H1 (cell line): ENCODE measurements around the gene NDUFS7. TPM values are rescaled to one million over a fixed set of nuclear protein-coding genes. Genes with fewer than 3 reads are reported as not detected.
A peak's percentile ranks its signal among the peaks of the same experiment; 100 is the strongest.

ENCODE experiments used
- ASH2L ChIP-seq: fragments of 200-600, 300-600 bp; sonication (generic); IDR thresholded peaks from one replicate; pipeline ENCODE4 v1.7.1; 2017; ENCODE audit warnings: low read length
- ATF2 ChIP-seq: IDR thresholded peaks from 2 replicates; pipeline ENCODE4 v1.6.1; 2012; ENCODE audit warnings: low read length, inconsistent platforms
- BRCA1 ChIP-seq: IDR thresholded peaks from 2 replicates; pipeline ENCODE4 v1.6.1; 2012; ENCODE audit warnings: low read depth, low read length, improper control_type of control experiment
- CBX8 ChIP-seq: fragments of 300-800, 300-1000 bp; sonication (generic); IDR thresholded peaks from 2 replicates; pipeline ENCODE4 v1.7.1; 2016; ENCODE audit warnings: low read depth, low read length, borderline replicate concordance
- CEBPB ChIP-seq: IDR thresholded peaks from 2 replicates; pipeline ENCODE4 v1.6.1; 2012; ENCODE audit warnings: low read depth, low read length
- CREB1 ChIP-seq: IDR thresholded peaks from 2 replicates; pipeline ENCODE4 v1.6.1; 2012; ENCODE audit warnings: inconsistent platforms
- CTBP2 ChIP-seq: IDR thresholded peaks from 2 replicates; pipeline ENCODE4 v1.7.0; 2011; ENCODE audit warnings: borderline replicate concordance, mild to moderate bottlenecking, moderate library complexity, mixed read lengths, low read length; ENCODE audit not compliant: insufficient read depth, insufficient read length
- EGR1 ChIP-seq: IDR thresholded peaks from 2 replicates; pipeline ENCODE4 v1.6.1; 2011; ENCODE audit warnings: low read depth, low read length, borderline replicate concordance
- EP300 ChIP-seq, 2 experiments: IDR thresholded peaks; 1 replicate in 1 of 2; 2 replicates in 1 of 2; pipeline ENCODE4 v1.6.1; 2011 to 2012; ENCODE audit warnings: low read depth in 2 of 2, low read length in 2 of 2, mild to moderate bottlenecking in 2 of 2, borderline replicate concordance in 1 of 2, inconsistent platforms in 1 of 2, moderate library complexity in 1 of 2
- EZH2 ChIP-seq: fragments of 200-600 bp; sonication (generic); IDR thresholded peaks from 2 replicates; pipeline ENCODE4 v1.7.1; 2012; ENCODE audit warnings: low read depth, mild to moderate bottlenecking, moderate library complexity, low read length, inconsistent platforms; ENCODE audit not compliant: severe bottlenecking
- HDAC2 ChIP-seq, 2 experiments: fragments of 300-600 bp in 1 of 2; sonication (generic) in 1 of 2; IDR thresholded peaks; 2 replicates each; pipeline ENCODE4 v1.6.1; 2011 to 2012; ENCODE audit warnings: low read depth in 2 of 2, low read length in 2 of 2, mild to moderate bottlenecking in 2 of 2, moderate library complexity in 2 of 2, borderline replicate concordance in 1 of 2, inconsistent platforms in 1 of 2
- KDM1A ChIP-seq: fragments of 200-600, 300-600 bp; sonication (generic); IDR thresholded peaks from 2 replicates; pipeline ENCODE4 v1.7.1; 2016; ENCODE audit warnings: mild to moderate bottlenecking, low read length, borderline replicate concordance
- NANOG ChIP-seq: IDR thresholded peaks from 2 replicates; pipeline ENCODE4 v1.6.1; 2011; ENCODE audit warnings: low read length, low read depth, mild to moderate bottlenecking, inconsistent platforms; ENCODE audit not compliant: insufficient read depth, poor library complexity, severe bottlenecking
- RAD21 ChIP-seq, 2 experiments: IDR thresholded peaks in 1 of 2; conservative IDR thresholded peaks in 1 of 2; 2 replicates each; pipeline ENCODE4 v1.6.1; 2011; ENCODE audit warnings: low read depth in 2 of 2, low read length in 2 of 2, improper control_type of control experiment in 1 of 2, inconsistent platforms in 1 of 2, mild to moderate bottlenecking in 1 of 2, moderate library complexity in 1 of 2
- RNF2 ChIP-seq: fragments of 200-900, 300-1000 bp; sonication (generic); IDR thresholded peaks from 2 replicates; pipeline ENCODE4 v1.7.1; 2016; ENCODE audit warnings: borderline replicate concordance, low read depth, mild to moderate bottlenecking, antibody characterized with exemption, low read length; ENCODE audit not compliant: poor library complexity, severe bottlenecking; ENCODE audit errors: missing control alignments
- SIN3A ChIP-seq, 2 experiments: IDR thresholded peaks in 1 of 2; conservative IDR thresholded peaks in 1 of 2; 2 replicates each; pipeline ENCODE4 v1.6.1; 2011 to 2012; ENCODE audit warnings: low read length in 2 of 2, improper control_type of control experiment in 1 of 2, low read depth in 1 of 2, mild to moderate bottlenecking in 1 of 2
- SP2 ChIP-seq: IDR thresholded peaks from 2 replicates; pipeline ENCODE4 v1.6.1; 2012; ENCODE audit warnings: mild to moderate bottlenecking, low read length, inconsistent platforms
- SUZ12 ChIP-seq: fragments of 200-600 bp; sonication (generic); IDR thresholded peaks from 2 replicates; pipeline ENCODE4 v1.6.1; 2012; ENCODE audit warnings: mild to moderate bottlenecking, inconsistent platforms, low read length, moderate library complexity, mixed read lengths
- TAF7 ChIP-seq: optimal IDR thresholded peaks from 2 replicates; pipeline ENCODE3; 2011; ENCODE audit warnings: low read depth, mild to moderate bottlenecking, inconsistent platforms, low read length, moderate library complexity, borderline replicate concordance
- TBP ChIP-seq: IDR thresholded peaks from 2 replicates; pipeline ENCODE4 v1.6.1; 2011; ENCODE audit warnings: low read depth, low read length, improper control_type of control experiment
- polyA plus RNA-seq, 7 experiments: library from polyadenylated mRNA; depleted of rRNA in 3 of 7; stranded (reverse) in 5 of 7; unstranded in 2 of 7; fragments of >200 nt in 5 of 7; fragments of 200-250 nt in 2 of 7; gene quantifications; 1 replicate in 5 of 7; 2 replicates in 1 of 7; 4 replicates in 1 of 7; pipeline versions ENCODE4 v1.2.1 to v1.2.3, GENCODE V29; 2011 to 2013; ENCODE audit warnings: missing spikeins in 2 of 7, mixed read lengths in 2 of 7
- total RNA-seq: library from RNA; stranded (reverse); fragmentation: NEBNext Ultra II Directional; extraction: Animal tissue kit (Norgen Biotek cat#: 25700); gene quantifications from 2 replicates; pipeline ENCODE4 v1.2.1, GENCODE V29; 2021

The NDUFS7 gene
- total and polyA plus RNA-seq, 2 of the 8 experiments (the other 6 are each of a cell fraction or from before 2014, with no cell fraction given) = 78.1 to 309 TPM

- TF ChIP-seq RAD21 (IDR thresholded peaks at IDR 0.05 in 1 of 2, conservative IDR thresholded peaks at IDR 0.05 in 1 of 2; ENCODE audit: low read depth in 2 of 2, low read length in 2 of 2) = 0 out of 4 replicates have a peak, but pooled peaks of 1 of the 2 experiments have one; percentile 6
- no peak for TF ChIP-seq CEBPB
- TF ChIP-seq TBP = no peak
- no peak for TF ChIP-seq CTBP2
- peak; percentile 37; the same call in 1 of the 2 replicates for TF ChIP-seq SUZ12
- no peak for TF ChIP-seq CBX8
- no peak for TF ChIP-seq NANOG
- peak; percentile 22 for TF ChIP-seq ASH2L
- TF ChIP-seq KDM1A = no peak
- TF ChIP-seq EZH2 = no peak
- TF ChIP-seq EP300 (IDR thresholded peaks at IDR 0.05; ENCODE audit: borderline replicate concordance in 1 of 2, low read depth in 2 of 2, low read length in 2 of 2) = no peak
- no peak for TF ChIP-seq BRCA1
- TF ChIP-seq HDAC2 (IDR thresholded peaks at IDR 0.05; ENCODE audit: borderline replicate concordance in 1 of 2, low read depth in 2 of 2, low read length in 2 of 2) = peak; percentile 49 to 58; a peak in 2 of 4 replicates
- no peak for TF ChIP-seq EGR1
- no peak for TF ChIP-seq RNF2
- no peak for TF ChIP-seq CREB1
- TF ChIP-seq TAF7 = no peak
- TF ChIP-seq ATF2 = no peak
- 0 out of 4 replicates have a peak, but pooled peaks of 1 of the 2 experiments have one; percentile 29 for TF ChIP-seq SIN3A (conservative IDR thresholded peaks at IDR 0.05 in 1 of 2, IDR thresholded peaks at IDR 0.05 in 1 of 2; ENCODE audit: low read depth in 1 of 2, low read length in 2 of 2)
- TF ChIP-seq SP2 = no peak
Measured at GRCh38 chr19:1401138-1401888, 17.6 kb downstream of the NDUFS7 start, which contains the start of gene GAMT (continued).
